HepG2 (cell line): ENCODE data around the gene GNPNAT1. TPM values are rescaled to one million over a fixed set of nuclear protein-coding genes. Genes with fewer than 3 reads are reported as not detected.

Experiments used
- ATAC-seq: fragments of 200-7000 bp; cut with Tn5 transposase; 3 replicates; pipeline ENCODE4 v1.9.1; 2020; ENCODE audit warnings: mild to moderate bottlenecking, moderate library complexity
- BruUV-seq: library from RNA; stranded (reverse); fragments of 400-500 nt; replicated peaks from 2 replicates; lab custom pipeline; 2021; lab: Mats Ljungman, UMichigan
- CTCF ChIA-PET: fragments of 300-600 bp; formaldehyde crosslinking; extraction: SDS; loops from one replicate; lab custom pipeline; 2021; ENCODE audit warnings: low total read pairs, inconsistent platforms, low intra/inter-chr PET ratio; lab: Yijun Ruan, JAX
- POLR2A ChIA-PET: fragments of 350-600 bp; sonication (Branson Sonifier 250); formaldehyde crosslinking; loops from one replicate; lab custom pipeline; 2020; ENCODE audit warnings: antibody characterized with exemption, inconsistent platforms; lab: Yijun Ruan, JAX
- DNase-seq: peaks from one replicate; pipeline ENCODE4 v3.0.0-alpha.2; 2015; ENCODE audit warnings: low spot score
- FAIRE-seq: peaks from 3 replicates; lab custom pipeline; 2011; peaks lifted over from hg19 to GRCh38; lab: Jason Lieb, UNC
- H2AFZ ChIP-seq: one replicate; pipeline ENCODE4 v1.6.1; 2011; ENCODE audit warnings: low read length, inconsistent platforms
- H3K27ac ChIP-seq: fragments of 300-600 bp; 3 replicates; pipeline ENCODE4 v1.8.0; 2011; ENCODE audit warnings: mixed run types, mild to moderate bottlenecking, mixed read lengths, low read length, inconsistent platforms; ENCODE audit not compliant: insufficient read depth; ENCODE audit errors: extremely low read length
- H3K27me3 ChIP-seq, 2 experiments: fragments of 200-600 bp in 1 of 2; 2 replicates in 1 of 2; 3 replicates in 1 of 2; pipeline versions ENCODE4 v1.6.0 to v1.8.0; 2011; ENCODE audit warnings: low read length in 2 of 2, mild to moderate bottlenecking in 2 of 2, moderate library complexity in 2 of 2, inconsistent platforms in 1 of 2; ENCODE audit not compliant: insufficient read depth in 2 of 2, control insufficient read depth in 1 of 2
- H3K36me3 ChIP-seq, 2 experiments: fragments of 200-600 bp in 1 of 2; replicated peaks in 1 of 2; 2 replicates in 1 of 2; 3 replicates in 1 of 2; pipeline versions ENCODE4 v1.5.1 to v1.8.0; 2011; ENCODE audit warnings: low read length in 2 of 2, inconsistent platforms in 1 of 2; ENCODE audit not compliant: insufficient read depth in 2 of 2, control insufficient read depth in 1 of 2
- H3K4me1 ChIP-seq: 2 replicates; pipeline ENCODE4 v1.5.1; 2012; ENCODE audit warnings: low read length, inconsistent platforms; ENCODE audit not compliant: insufficient read depth
- H3K4me2 ChIP-seq: 2 replicates; pipeline ENCODE4 v1.6.0; 2011; ENCODE audit warnings: low read depth, low read length, inconsistent platforms
- H3K4me3 ChIP-seq, 3 experiments: fragments of 200-600 bp in 1 of 3; sonication (generic), shearing (Covaris generic) in 1 of 3; replicated peaks in 1 of 3; 2 replicates each; pipeline ENCODE4 v1.5.1; 2011 to 2016; ENCODE audit warnings: low read length in 3 of 3, inconsistent platforms in 2 of 3, low read depth in 2 of 3, mild to moderate bottlenecking in 2 of 3, control low read depth in 1 of 3, mixed read lengths in 1 of 3; ENCODE audit not compliant: insufficient read depth in 1 of 3
- H3K79me2 ChIP-seq: one replicate; pipeline ENCODE4 v1.6.1; 2011; ENCODE audit warnings: low read length, inconsistent platforms; ENCODE audit not compliant: insufficient read depth
- H3K9ac ChIP-seq: 2 replicates; pipeline ENCODE4 v1.6.0; 2011; ENCODE audit warnings: mild to moderate bottlenecking, low read depth, low read length, inconsistent platforms; ENCODE audit not compliant: insufficient read depth
- H3K9me3 ChIP-seq: 2 replicates; pipeline ENCODE4 v1.5.1; 2012; ENCODE audit warnings: mild to moderate bottlenecking, low read length
- H4K20me1 ChIP-seq: 2 replicates; pipeline ENCODE4 v1.6.0; 2011; ENCODE audit warnings: inconsistent platforms, mild to moderate bottlenecking, low read length, moderate library complexity; ENCODE audit not compliant: insufficient read depth
- ATF2 ChIP-seq: sonication (generic); formaldehyde crosslinking; IDR thresholded peaks from 2 replicates; pipeline ENCODE4 v1.4.0; 2020; ENCODE audit warnings: missing genetic modification reagents
- ETS1 ChIP-seq: sonication (generic); formaldehyde crosslinking; IDR thresholded peaks from 2 replicates; pipeline ENCODE4 v1.4.0; 2020; ENCODE audit warnings: missing genetic modification reagents
- ETV5 ChIP-seq: IDR thresholded peaks from 2 replicates; pipeline ENCODE4 v1.6.1; 2018; ENCODE audit warnings: missing biosample characterization, missing genetic modification reagents, inconsistent platforms, borderline replicate concordance
- FOXP1 ChIP-seq, 2 experiments: fragments of 450-650 bp in 1 of 2; IDR thresholded peaks; 2 replicates each; pipeline ENCODE4 v1.6.1; 2017 to 2018; ENCODE audit warnings: antibody characterized with exemption in 1 of 2
- NFIC ChIP-seq: IDR thresholded peaks from 2 replicates; pipeline ENCODE4 v1.6.1; 2012; ENCODE audit warnings: mild to moderate bottlenecking, low read length, inconsistent platforms
- NR2F1 ChIP-seq, 2 experiments: fragments of 450-650 bp in 1 of 2; formaldehyde crosslinking in 1 of 2; IDR thresholded peaks; 2 replicates each; pipeline versions ENCODE4 v1.5.0 to v1.6.1; 2016 to 2020; ENCODE audit warnings: mild to moderate bottlenecking in 1 of 2, missing compliant biosample characterization in 1 of 2, missing genetic modification reagents in 1 of 2, moderate library complexity in 1 of 2
- RXRB ChIP-seq: IDR thresholded peaks from 2 replicates; pipeline ENCODE4 v1.6.1; 2016; ENCODE audit warnings: borderline replicate concordance, missing genetic modification reagents, missing compliant biosample characterization
- ZBTB40 ChIP-seq, 2 experiments: fragments of 450-650 bp in 1 of 2; sonication (generic) in 1 of 2; formaldehyde crosslinking in 1 of 2; IDR thresholded peaks; 2 replicates each; pipeline versions ENCODE4 v1.6.1 to v1.8.0; 2016 to 2022; ENCODE audit warnings: antibody characterized with exemption in 1 of 2, mild to moderate bottlenecking in 1 of 2, missing genetic modification reagents in 1 of 2
- ZC3H4 ChIP-seq: sonication (generic); formaldehyde crosslinking; IDR thresholded peaks from 2 replicates; pipeline ENCODE4 v1.4.0; 2020; ENCODE audit warnings: missing genetic modification reagents, borderline replicate concordance
- ZMYM4 ChIP-seq: sonication (generic); formaldehyde crosslinking; IDR thresholded peaks from 2 replicates; pipeline ENCODE4 v1.8.1; 2023; ENCODE audit warnings: mild to moderate bottlenecking, missing genetic modification reagents
- WGBS: methylation state at CpG from one replicate; pipeline ENCODE4 v1.1.6; 2017; ENCODE audit warnings: low lambda C conversion rate; 5-methylcytosine and 5-hydroxymethylcytosine counted together
- in situ Hi-C: cut with HindIII; loops from 2 replicates; pipeline ENCODE4 v1.10.0; 2017; ENCODE audit warnings: low pct_unique_long_range_greater_than_20kb; ENCODE audit not compliant: extremely low pct_ligation_motif_present
- intact Hi-C: fragments of 100-400 bp; cut with micrococcal nuclease; formaldehyde crosslinking; loops from one replicate; pipeline ENCODE4 v1.10.0; 2022; ENCODE audit not compliant: unreplicated experiment
- polyA plus RNA-seq, 8 experiments: library from polyadenylated mRNA; depleted of rRNA in 3 of 8; stranded (reverse) in 7 of 8; unstranded in 1 of 8; fragments of >200 nt; fragmentation: Illumina TruSeq in 4 of 8; extraction: Trizol in 4 of 8; gene quantifications; 2 replicates each; pipeline versions ENCODE4 v1.2.1 to v1.2.3, GENCODE V29; 2011 to 2016; ENCODE audit warnings: low read depth in 4 of 8, missing spikeins in 1 of 8, mixed read lengths in 1 of 8; ENCODE audit not compliant: insufficient read depth in 1 of 8
- total RNA-seq, 5 experiments: library from RNA; depleted of rRNA; stranded (reverse); fragments of >200 nt; fragmentation: Illumina TruSeq; extraction: Trizol; gene quantifications; 2 replicates each; pipeline ENCODE4 v1.2.3, GENCODE V29; 2016; ENCODE audit warnings: low read depth in 1 of 5

GNPNAT1 gene
- total and polyA plus RNA-seq, 2 of the 13 experiments (the other 11 are each of a cell fraction or from before 2014, with no cell fraction given), result 38.3 to 54.9 TPM

GRCh38 chr14:52755607-52756316 lies 35.6 kb downstream of the GNPNAT1 start:
- no peak overlapping the region for H2AFZ ChIP-seq
- in situ Hi-C loops, result no loop called here
- 18% methylated on average over 5 of the region's 5 CpGs for WGBS
- H4K20me1 ChIP-seq, result no peaks in the 10 kb centered on the region
- CTCF ChIA-PET, result no interaction called here
- H3K4me3 ChIP-seq, result peak overlapping the region in 2 of 3 experiments; percentile 22 to 24; a peak in 2 of 6 replicates
- H3K27ac ChIP-seq, result peak overlapping the region; percentile 78
- H3K9me3 ChIP-seq, result no peaks in the 10 kb centered on the region
- ATAC-seq (peak; percentile 99), DNase-seq (peak; percentile 95), FAIRE-seq (peak; percentile 98)
- H3K4me1 ChIP-seq, result peaks cover 38% of the 10 kb centered on the region
- peaks cover 2 to 9% of the 10 kb centered on the region in 2 experiments; a peak in 4 of 5 replicates for H3K36me3 ChIP-seq
- H3K9ac ChIP-seq, result peak overlapping the region; percentile 26
- H3K27me3 ChIP-seq, result no peaks in the 10 kb centered on the region
- BruUV-seq, result TSS peak; percentile 42
- peaks cover 3% of the 10 kb centered on the region for H3K79me2 ChIP-seq
- intact Hi-C loops, result no loop called here
- POLR2A ChIA-PET, result interaction anchor here (0.6 to 2.1 kb wide), 22 partner anchors 9 to 203 kb away, joined by 3 to 27 read pairs (median 4); partner anchors contain the start of genes ERO1A, FERMT2, GNPNAT1 and GPR137C
- H3K4me2 ChIP-seq, result peak overlapping the region; percentile 59
- TF ChIP-seq ETV5, result peak; percentile 72; the same call in 1 of the 2 replicates
- TF ChIP-seq FOXP1 (IDR thresholded peaks at IDR 0.05), result no peak
- TF ChIP-seq FOXP1 (CRISPR knock-in tag; IDR thresholded peaks at IDR 0.05), result 0 out of 2 replicates have a peak, but pooled peaks have one; percentile 33
- TF ChIP-seq RXRB (CRISPR knock-in tag), result peak; percentile 58; the same call in 1 of the 2 replicates
- peak; percentile 36; the same call in 1 of the 2 replicates for TF ChIP-seq ZBTB40 (IDR thresholded peaks at IDR 0.05)
- no peak for TF ChIP-seq ZBTB40 (CRISPR knock-in tag; IDR thresholded peaks at IDR 0.05)
- peak; percentile 56; the same call in 1 of the 2 replicates for TF ChIP-seq NFIC
- peak in 1 of 2 experiments; percentile 43; a peak in 1 of 4 replicates for TF ChIP-seq NR2F1 (CRISPR knock-in tag; IDR thresholded peaks at IDR 0.05)
- TF ChIP-seq ETS1 (CRISPR knock-in tag), result no peak
- 0 out of 2 replicates have a peak, but pooled peaks have one; percentile 37 for TF ChIP-seq ZMYM4 (CRISPR knock-in tag)
- no peak for TF ChIP-seq ZC3H4 (CRISPR knock-in tag)
- 0 out of 2 replicates have a peak, but pooled peaks have one; percentile 17 for TF ChIP-seq ATF2 (CRISPR knock-in tag)
